SIG-M5 treated with dmso at 0.1 percent for 504 hours (cell line): Measurements from ENCODE around the gene PGAP2.

Source experiments
- DNase-seq: peaks from one replicate; lab custom pipeline; 2025; ENCODE audit not compliant: unreplicated experiment; lab: John Stamatoyannopoulos, UW

PGAP2 gene

GRCh38 chr11:3831378-3832239 lies 23.2 kb downstream of the PGAP2 start:
- no peak for DNase-seq

GRCh38 chr11:3832816-3833215 lies 24.5 kb downstream of the PGAP2 start:
- DNase-seq: no peak

GRCh38 chr11:3833449-3833848 lies 25.1 kb downstream of the PGAP2 start:
- no peak for DNase-seq

DNA sequence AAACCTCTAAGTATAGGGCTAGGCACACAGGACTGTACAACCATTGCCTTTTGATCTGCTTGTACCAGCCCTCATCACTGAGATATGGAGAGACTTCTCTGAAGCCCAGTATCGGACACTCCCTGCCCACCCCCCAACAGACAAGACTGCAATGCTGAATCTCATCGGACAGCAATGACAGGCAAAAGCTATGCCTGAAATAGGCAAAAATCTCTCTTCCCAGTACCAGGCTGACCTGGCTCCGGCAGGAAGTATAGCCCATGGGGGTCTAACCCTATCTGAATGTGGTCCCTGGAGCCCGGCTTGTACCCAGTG lies 25.9 kb downstream of the PGAP2 start:
- DNase-seq: no peak

DNA sequence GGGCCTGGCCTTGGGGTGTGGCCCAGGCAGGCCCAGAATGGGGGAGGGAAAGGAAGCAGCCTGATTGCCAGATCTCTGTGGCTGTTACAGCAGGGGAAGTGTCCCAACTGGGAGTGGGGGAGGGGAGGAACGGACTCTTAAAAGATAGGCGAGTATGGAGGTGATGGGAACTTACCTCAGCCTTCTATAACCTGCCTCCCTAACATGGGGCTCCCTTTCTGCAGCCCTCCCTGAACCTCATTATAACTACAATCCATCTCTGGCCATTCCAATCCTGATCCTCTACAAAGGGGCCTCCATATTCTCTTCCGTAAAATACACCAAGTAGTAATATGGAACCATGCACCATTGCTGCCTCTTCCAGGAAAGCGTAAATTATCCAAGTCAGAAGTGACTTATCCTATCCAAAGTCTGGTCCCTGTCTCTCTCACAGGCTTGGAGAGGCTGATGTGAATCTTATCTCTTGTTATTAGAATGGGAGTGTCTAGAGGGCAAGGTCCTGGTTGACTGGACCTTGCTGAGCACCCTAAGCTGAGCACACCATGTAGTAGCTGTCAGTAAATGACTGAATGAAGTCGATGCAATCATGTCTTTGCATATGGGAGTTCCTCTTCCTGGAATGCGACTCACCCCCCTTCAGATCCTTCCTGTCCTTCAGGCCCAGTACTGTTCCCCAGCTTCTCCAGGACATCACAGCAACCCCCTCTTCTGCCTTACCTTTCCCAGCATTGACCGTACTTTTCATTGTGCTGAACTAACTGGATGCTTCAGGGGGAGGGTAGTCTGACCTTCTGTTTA lies 26.5 kb downstream of the PGAP2 start:
- peak; percentile 78 for DNase-seq

DNA sequence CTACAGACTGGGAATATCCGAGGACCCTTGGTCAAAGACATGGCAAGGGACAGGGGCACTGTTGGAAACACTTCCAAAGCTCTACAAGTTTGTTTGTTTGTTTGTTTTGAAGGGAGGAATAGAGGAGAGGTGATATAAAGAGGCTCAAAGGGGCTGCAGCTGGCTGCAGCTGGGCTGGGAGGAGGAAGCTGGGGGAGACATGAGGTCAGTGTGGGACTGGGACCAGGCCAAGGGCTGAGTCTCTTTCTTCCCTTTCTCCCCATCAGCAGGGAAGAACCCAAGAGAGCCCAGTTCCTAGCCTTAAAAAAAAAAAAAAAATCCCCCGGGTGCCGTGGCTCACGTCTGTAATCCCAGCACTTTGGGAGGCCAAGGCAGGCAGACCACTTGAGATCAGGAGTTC lies 27.4 kb downstream of the PGAP2 start:
- DNase-seq: no peak

DNA sequence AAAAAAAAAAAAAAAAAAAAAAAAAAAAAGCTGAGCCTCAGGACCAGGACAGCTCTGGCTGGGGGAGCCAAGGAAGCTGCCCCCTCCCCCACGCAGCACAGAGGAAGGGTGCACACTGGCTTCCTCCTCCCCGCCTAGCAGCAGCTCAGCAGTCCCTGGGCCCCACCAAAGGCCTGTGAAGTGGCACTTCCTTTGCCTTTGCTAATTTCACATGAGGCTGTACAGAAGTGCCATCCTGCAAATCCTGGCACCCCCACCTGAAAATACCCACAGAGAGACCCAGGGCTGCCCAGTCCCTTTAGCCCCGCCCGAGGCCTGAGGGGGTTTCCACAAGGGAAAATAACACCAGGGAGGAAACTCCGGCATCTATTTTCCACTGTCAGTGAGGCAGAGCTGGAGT lies 28.5 kb downstream of the PGAP2 start:
- DNase-seq: peak; percentile 65

DNA sequence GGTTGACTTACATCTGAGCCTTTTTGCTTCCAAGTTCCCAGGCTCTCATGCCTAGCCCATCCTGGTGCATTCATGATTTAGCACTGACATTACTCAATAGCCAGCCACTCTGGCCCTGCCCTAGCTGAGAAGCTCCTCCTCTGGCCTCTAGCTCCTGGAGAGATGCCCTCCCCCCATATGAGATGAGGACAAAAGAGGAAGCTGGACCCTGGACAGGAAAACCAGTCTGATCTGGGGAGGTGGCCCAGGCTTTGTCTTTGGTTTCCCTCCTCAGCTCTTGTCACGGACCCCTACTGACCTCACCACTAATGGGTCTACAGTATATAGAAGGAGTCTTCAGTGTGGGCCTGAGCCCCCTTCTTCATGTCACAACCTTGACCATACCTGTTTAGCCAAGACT lies 29.4 kb downstream of the PGAP2 start:
- DNase-seq: peak; percentile 94

GRCh38 chr11:3838504-3838903 lies 30.1 kb downstream of the PGAP2 start:
- peak; percentile 75 for DNase-seq

GRCh38 chr11:3840004-3840869 lies 31.9 kb downstream of the PGAP2 start:
- DNase-seq: no peak

GRCh38 chr11:3840870-3841425 lies 32.6 kb downstream of the PGAP2 start, which contains the start of gene RHOG:
Gene RHOG, minus strand, starts transcription at chr11:3840959. Its CDS starts 12,821 bp downstream, at chr11:3828138.
- DNase-seq: peak; percentile 87

- peak; percentile 87 for DNase-seq
Measured at GRCh38 chr11:3841426-3842350, 33.3 kb downstream of the PGAP2 start.

DNA sequence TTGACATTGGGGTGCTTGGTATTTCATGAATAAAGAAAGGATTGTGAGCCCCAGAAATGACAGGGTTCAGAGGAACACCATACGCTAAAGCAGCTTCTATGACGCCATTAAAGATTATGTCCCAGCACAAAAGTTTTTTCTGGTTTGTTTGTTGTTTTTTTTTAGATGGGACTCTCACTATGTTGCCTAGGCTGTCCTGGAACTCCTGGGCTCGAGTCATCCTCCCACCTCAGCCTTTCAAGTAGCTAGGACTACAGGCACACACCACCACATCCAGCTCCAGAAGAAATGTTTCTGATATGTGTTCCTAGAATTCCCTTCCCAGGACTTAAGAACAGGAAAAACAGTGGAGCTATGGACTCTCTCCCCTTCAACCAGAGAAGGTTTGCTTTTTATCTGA lies 35.0 kb downstream of the PGAP2 start:
- DNase-seq: no peak

DNA sequence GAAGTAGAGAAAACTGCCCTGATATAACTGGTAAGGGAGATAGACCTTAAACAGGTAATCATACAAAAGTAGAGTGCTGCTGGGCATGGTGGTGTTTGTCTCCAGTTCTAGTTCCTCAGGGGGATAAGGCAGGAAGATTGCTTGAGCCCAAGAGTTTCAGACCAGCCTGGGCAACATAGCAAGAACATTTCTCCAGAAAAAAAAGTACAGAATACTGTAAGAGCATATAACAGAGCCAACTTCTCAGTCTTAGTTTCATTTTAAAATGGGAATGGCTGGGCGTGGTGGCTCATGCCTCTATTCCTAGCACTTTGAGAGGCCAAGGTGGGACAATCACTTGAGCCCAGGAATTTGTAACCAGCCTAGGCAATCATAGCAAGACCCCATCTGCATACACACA lies 36.9 kb downstream of the PGAP2 start:
- DNase-seq: no peak

DNA sequence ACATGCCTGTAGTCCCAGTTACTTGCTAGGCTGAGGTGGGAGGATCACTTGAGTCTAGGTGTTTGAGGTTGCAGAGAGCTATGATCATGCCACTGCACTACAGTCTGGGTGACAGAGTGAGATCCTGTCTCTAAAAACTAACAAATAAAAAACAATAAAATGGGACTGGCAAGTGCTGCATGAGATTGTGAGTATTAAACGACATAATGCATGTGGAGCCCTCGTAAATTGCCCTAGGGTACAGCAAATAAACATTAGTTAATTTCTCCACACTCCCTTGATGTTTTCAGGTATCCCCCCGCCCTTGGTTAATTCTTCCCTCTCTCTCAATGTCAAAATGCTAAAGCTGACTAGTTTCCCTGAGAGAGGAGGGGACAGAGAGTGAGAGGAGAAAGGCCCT lies 37.3 kb downstream of the PGAP2 start:
- no peak for DNase-seq

GRCh38 chr11:3849297-3849874 lies 41.0 kb downstream of the PGAP2 start:
- DNase-seq: peak; percentile 63

GRCh38 chr11:3853545-3853842 lies 45.1 kb downstream of the PGAP2 start:
- no peak for DNase-seq

DNA sequence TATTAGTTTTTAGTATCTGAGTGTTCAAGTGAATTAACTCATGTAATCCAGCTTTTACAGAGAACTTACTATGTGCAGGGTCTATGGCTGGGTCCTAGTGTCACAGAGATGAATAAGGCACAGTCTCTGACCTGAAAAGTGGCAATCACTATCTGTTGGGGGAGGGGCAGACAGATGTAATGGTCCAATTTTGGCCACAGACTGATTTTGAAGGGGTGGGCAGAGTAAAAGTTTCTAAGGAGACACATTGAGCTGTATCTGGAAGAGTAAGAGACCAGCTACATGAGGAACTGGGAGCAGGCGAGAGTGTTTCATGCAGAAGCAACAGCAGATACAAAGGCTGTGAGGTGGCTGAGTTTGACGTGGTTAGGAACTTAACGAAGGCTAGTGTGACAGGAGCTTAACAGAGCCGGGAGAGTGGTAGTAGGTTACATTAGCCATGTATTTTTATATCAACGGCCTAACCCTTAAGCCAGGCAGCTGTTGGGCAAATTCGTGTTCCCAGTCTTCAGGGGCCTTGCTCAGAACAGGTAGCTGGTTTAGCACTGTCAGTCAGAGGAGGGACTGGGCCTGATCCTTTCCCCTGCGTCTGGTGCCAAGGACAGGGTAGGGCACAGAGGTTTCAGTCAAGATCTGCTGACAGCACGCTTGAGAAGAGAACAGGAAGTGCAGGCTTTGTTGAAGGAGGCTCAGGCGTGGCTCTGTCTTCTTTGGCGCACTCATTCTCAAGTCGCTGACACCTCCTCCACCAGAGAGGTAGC lies 45.7 kb downstream of the PGAP2 start:
- peak; percentile 71 for DNase-seq

- no peak for DNase-seq
Measured at GRCh38 chr11:3854660-3854976, 46.3 kb downstream of the PGAP2 start.
